Natural killer cell (primary cell): ENCODE results near the gene NT5C2. TPM values are rescaled to one million over a fixed set of nuclear protein-coding genes. Genes with fewer than 3 reads are reported as not detected.

Source experiments
- ATAC-seq, 3 donors: fragments of 150-1000 bp in 2 of 3; fragments of 200-7000 bp in 1 of 3; cut with Tn5 transposase; 1 replicate in 1 of 3; 2 replicates in 2 of 3; pipeline ENCODE4 v1.10.0; 2021; ENCODE audit warnings: mild to moderate bottlenecking in 2 of 3, moderate library complexity in 2 of 3
- DNase-seq, 2 donors: peaks; one replicate each; pipeline versions ENCODE4 v3.0.0 to v3.0.0-alpha.2; 2013 to 2021; ENCODE audit warnings: mixed read lengths in 1 of 2
- H3K27ac ChIP-seq: one replicate; pipeline ENCODE4 v1.5.1; 2013; ENCODE audit warnings: mild to moderate bottlenecking, low read length
- H3K27me3 ChIP-seq: one replicate; pipeline ENCODE4 v1.6.1; 2013; ENCODE audit warnings: low read length; ENCODE audit not compliant: control insufficient read depth, insufficient read depth
- H3K36me3 ChIP-seq: one replicate; pipeline ENCODE4 v1.6.1; 2013; ENCODE audit warnings: low read length; ENCODE audit not compliant: control insufficient read depth, insufficient read depth
- H3K4me1 ChIP-seq: one replicate; pipeline ENCODE4 v1.6.1; 2013; ENCODE audit warnings: low read length; ENCODE audit not compliant: control insufficient read depth, insufficient read depth
- H3K4me3 ChIP-seq: one replicate; pipeline ENCODE4 v1.5.1; 2013; ENCODE audit warnings: low read length
- H3K9me3 ChIP-seq: one replicate; pipeline ENCODE4 v1.6.1; 2013; ENCODE audit warnings: low read length; ENCODE audit not compliant: control insufficient read depth, insufficient read depth
- H3K27ac Mint-ChIP-seq, 2 donors: one replicate each; pipeline ENCODE4 v1.8.0; 2022; ENCODE audit warnings: mild to moderate bottlenecking in 2 of 2, mixed read lengths in 2 of 2, moderate library complexity in 1 of 2
- H3K27me3 Mint-ChIP-seq, 2 donors: one replicate each; pipeline ENCODE4 v1.8.0; 2022; ENCODE audit warnings: low read depth in 2 of 2, mixed read lengths in 2 of 2
- H3K36me3 Mint-ChIP-seq: one replicate; pipeline ENCODE4 v1.8.0; 2022; ENCODE audit warnings: mixed read lengths
- H3K4me1 Mint-ChIP-seq, 2 donors: one replicate each; pipeline ENCODE4 v1.8.0; 2022; ENCODE audit warnings: mixed read lengths in 2 of 2
- H3K4me3 Mint-ChIP-seq: one replicate; pipeline ENCODE4 v1.8.0; 2022; ENCODE audit warnings: mild to moderate bottlenecking, moderate library complexity, mixed read lengths
- H3K9me3 Mint-ChIP-seq, 2 donors: one replicate each; pipeline ENCODE4 v1.8.0; 2022; ENCODE audit warnings: mixed read lengths in 2 of 2
- WGBS: methylation state at CpG from one replicate; pipeline ENCODE4 v1.1.7; 2013; ENCODE audit warnings: missing lambda C conversion rate; ENCODE audit not compliant: insufficient coverage; 5-methylcytosine and 5-hydroxymethylcytosine counted together
- intact Hi-C: fragments of 100-400 bp; cut with micrococcal nuclease; formaldehyde crosslinking; loops from one replicate; pipeline ENCODE4 v1.14.2; 2022
- total RNA-seq, 4 donors: library from RNA; stranded (reverse); fragments of 120-200 nt in 1 of 4; gene quantifications; one replicate each; pipeline versions ENCODE4 v1.2.3 to v1.2.4, GENCODE V29; 2013 to 2022
- TF ChIP-seq, protein P1 (sequence below): fragments of 200-600 bp; IDR thresholded peaks from one replicate; pipeline ENCODE4 v1.8.0; 2022; ENCODE audit warnings: antibody characterized with exemption

Gene NT5C2
- total RNA-seq, 3 donors from 2014 or later (not counting 1 experiment from before 2014, with no cell fraction given), result 84.4 to 110 (median 89.4) TPM

DNA sequence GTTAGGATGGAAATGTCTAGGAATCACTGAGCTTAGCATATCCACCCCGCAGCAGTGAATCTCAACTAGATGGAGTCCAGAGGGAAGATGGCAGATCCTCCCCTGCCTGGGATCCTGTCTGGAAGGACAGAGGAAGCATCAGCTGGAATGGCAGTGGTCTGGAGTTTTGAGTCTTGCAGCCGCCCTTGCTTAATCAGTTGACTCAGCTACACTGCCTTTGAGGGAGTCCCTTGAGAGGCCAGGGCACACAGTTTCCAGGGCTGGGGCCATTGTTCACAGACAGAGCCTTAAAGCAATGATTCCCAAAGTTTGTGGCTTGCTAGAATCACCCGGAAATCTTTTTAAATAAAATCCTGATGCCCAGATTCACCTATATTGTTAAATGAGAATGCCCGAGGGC is 128.1 kb downstream of the NT5C2 start:
- WGBS, result 95% methylated on average over 4 of the region's 4 CpGs
- H3K9me3 Mint-ChIP-seq, result no peaks in the 10 kb centered on the region
- intact Hi-C loops, result loop anchor here (5.0 kb wide), 1 partner anchor 338 kb away; no protein-coding TSS in a partner anchor

GRCh38 chr10:103062854-103063590 is 130.1 kb downstream of the NT5C2 start:
- no peak for ATAC-seq
- no peaks in the 10 kb centered on the region for H3K9me3 Mint-ChIP-seq
- intact Hi-C loops, result no loop called here

More for the DNA sequence above, 128.1 kb downstream of the NT5C2 start:
- H3K4me1 ChIP-seq, result peaks cover 11% of the 10 kb centered on the region
- Mint-ChIP-seq H3K4me1 (peaks cover 12 to 14% of the 10 kb centered on the region in 2 donors), H3K4me3 (no peak overlapping the region), H3K27me3 (no peaks in the 10 kb centered on the region), H3K27ac (no peak overlapping the region), H3K36me3 (no peaks in the 10 kb centered on the region)
- no peaks in the 10 kb centered on the region for H3K36me3 ChIP-seq
- H3K27ac ChIP-seq, result no peak overlapping the region
- DNase-seq, result no peak
- TF ChIP-seq, protein P1, sequence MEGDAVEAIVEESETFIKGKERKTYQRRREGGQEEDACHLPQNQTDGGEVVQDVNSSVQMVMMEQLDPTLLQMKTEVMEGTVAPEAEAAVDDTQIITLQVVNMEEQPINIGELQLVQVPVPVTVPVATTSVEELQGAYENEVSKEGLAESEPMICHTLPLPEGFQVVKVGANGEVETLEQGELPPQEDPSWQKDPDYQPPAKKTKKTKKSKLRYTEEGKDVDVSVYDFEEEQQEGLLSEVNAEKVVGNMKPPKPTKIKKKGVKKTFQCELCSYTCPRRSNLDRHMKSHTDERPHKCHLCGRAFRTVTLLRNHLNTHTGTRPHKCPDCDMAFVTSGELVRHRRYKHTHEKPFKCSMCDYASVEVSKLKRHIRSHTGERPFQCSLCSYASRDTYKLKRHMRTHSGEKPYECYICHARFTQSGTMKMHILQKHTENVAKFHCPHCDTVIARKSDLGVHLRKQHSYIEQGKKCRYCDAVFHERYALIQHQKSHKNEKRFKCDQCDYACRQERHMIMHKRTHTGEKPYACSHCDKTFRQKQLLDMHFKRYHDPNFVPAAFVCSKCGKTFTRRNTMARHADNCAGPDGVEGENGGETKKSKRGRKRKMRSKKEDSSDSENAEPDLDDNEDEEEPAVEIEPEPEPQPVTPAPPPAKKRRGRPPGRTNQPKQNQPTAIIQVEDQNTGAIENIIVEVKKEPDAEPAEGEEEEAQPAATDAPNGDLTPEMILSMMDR, result no peak
- H3K9me3 ChIP-seq, result no peaks in the 10 kb centered on the region
- H3K27me3 ChIP-seq, result no peaks in the 10 kb centered on the region
- no peak overlapping the region for H3K4me3 ChIP-seq
- ATAC-seq, result no peak

DNA sequence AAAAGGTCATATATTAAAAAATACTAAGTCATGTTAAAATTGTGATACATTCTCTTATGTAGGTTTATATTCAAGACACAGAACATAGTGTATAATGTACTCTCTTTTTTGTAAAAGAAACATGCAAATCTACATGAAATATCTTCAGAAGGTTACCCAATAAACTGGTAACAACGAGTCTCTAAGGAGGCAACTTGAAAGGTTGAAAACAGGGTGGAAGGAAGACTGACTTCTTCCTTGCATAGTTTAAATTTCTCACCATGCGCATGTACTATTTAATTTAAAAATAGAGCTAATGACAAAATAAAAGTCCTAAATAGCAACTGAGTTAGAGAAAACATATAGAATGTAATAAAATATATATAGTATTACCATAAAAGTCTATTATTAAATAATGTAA is 132.5 kb downstream of the NT5C2 start:
- H3K27me3 Mint-ChIP-seq, result no peaks in the 10 kb centered on the region
- no peak overlapping the region for H3K27ac Mint-ChIP-seq
- TF ChIP-seq, protein P1, result no peak
- ATAC-seq (no peak), DNase-seq (no peak)
- Histone ChIP-seq H3K9me3 (no peaks in the 10 kb centered on the region), H3K4me1 (no peaks in the 10 kb centered on the region), H3K4me3 (no peak overlapping the region), H3K27me3 (no peaks in the 10 kb centered on the region), H3K27ac (no peak overlapping the region), H3K36me3 (no peaks in the 10 kb centered on the region)
- H3K36me3 Mint-ChIP-seq, result no peaks in the 10 kb centered on the region
- intact Hi-C loops, result no loop called here
- no peaks in the 10 kb centered on the region for H3K4me1 Mint-ChIP-seq
- no peaks in the 10 kb centered on the region for H3K9me3 Mint-ChIP-seq
- no CpG with 5 or more reads among the region's 2 CpGs for WGBS
- no peak overlapping the region for H3K4me3 Mint-ChIP-seq

More at GRCh38 chr10:103062854-103063590, 130.1 kb downstream of the NT5C2 start:
- no peak for DNase-seq
- Histone ChIP-seq H3K27me3 (no peaks in the 10 kb centered on the region), H3K4me3 (no peak overlapping the region), H3K36me3 (no peaks in the 10 kb centered on the region), H3K9me3 (no peaks in the 10 kb centered on the region), H3K4me1 (no peaks in the 10 kb centered on the region), H3K27ac (no peak overlapping the region)
- no peaks in the 10 kb centered on the region for H3K36me3 Mint-ChIP-seq
- no peaks in the 10 kb centered on the region for H3K4me1 Mint-ChIP-seq
- no peaks in the 10 kb centered on the region for H3K27me3 Mint-ChIP-seq
- no peak overlapping the region for H3K27ac Mint-ChIP-seq
- TF ChIP-seq, protein P1, result no peak
- no peak overlapping the region for H3K4me3 Mint-ChIP-seq
- WGBS, result 88% methylated on average over 15 of the region's 15 CpGs

DNA sequence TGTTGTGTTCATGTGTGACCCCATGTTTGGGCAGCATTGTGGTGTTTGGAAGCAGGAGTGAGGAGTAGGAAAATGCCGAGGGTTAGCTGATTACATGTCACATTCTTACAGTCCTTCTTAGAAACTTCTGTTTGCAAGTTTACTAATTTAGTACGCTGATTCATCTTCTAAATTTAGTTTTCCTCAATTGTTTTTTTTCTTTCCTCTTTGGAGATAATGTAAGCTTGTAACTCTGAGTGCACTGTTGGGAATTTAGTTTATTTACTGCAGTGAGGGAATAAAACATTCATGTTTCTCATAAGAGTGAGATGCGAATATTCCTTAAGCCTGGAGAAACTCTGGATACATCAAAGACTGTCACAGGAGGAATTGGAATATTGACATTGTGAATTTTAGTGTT is 135.0 kb downstream of the NT5C2 start:
- no peak overlapping the region for H3K27ac Mint-ChIP-seq
- Histone ChIP-seq H3K4me1 (peaks cover 20% of the 10 kb centered on the region), H3K9me3 (no peaks in the 10 kb centered on the region), H3K4me3 (no peak overlapping the region), H3K36me3 (no peaks in the 10 kb centered on the region), H3K27me3 (no peaks in the 10 kb centered on the region), H3K27ac (no peak overlapping the region)
- intact Hi-C loops, result no loop called here
- no peaks in the 10 kb centered on the region for H3K9me3 Mint-ChIP-seq
- H3K4me3 Mint-ChIP-seq, result no peak overlapping the region
- no peaks in the 10 kb centered on the region for H3K36me3 Mint-ChIP-seq
- whole genome bisulfite sequencing, result 100% methylated on average over 1 of the region's 3 CpGs
- ATAC-seq, result no peak
- DNase-seq, result no peak
- H3K27me3 Mint-ChIP-seq, result no peaks in the 10 kb centered on the region
- H3K4me1 Mint-ChIP-seq, result peaks cover 23% of the 10 kb centered on the region in 2 donors
- TF ChIP-seq, protein P1, result no peak
